GM12878 (cell line): ENCODE measurements around the gene LMAN1L. TPM values are rescaled to one million over a fixed set of nuclear protein-coding genes. Genes with fewer than 3 reads are reported as not detected.
A peak's percentile ranks its signal among the peaks of the same experiment; 100 is the strongest.

Experiments used
- BCL11A ChIP-seq: IDR thresholded peaks from 2 replicates; pipeline ENCODE4 v1.6.1; 2011; ENCODE audit warnings: low read depth, low read length
- CHD2 ChIP-seq: IDR thresholded peaks from 2 replicates; pipeline ENCODE4 v1.6.1; 2011; ENCODE audit warnings: low read depth, low read length, improper control_type of control experiment, borderline replicate concordance
- CHD4 ChIP-seq: fragments of 200-600 bp; sonication (generic); IDR thresholded peaks from 2 replicates; pipeline ENCODE4 v1.6.1; 2016; ENCODE audit warnings: mild to moderate bottlenecking
- DPF2 ChIP-seq: fragments of 450-650 bp; IDR thresholded peaks from 2 replicates; pipeline ENCODE4 v1.6.1; 2017; ENCODE audit warnings: mild to moderate bottlenecking
- EZH2 ChIP-seq: IDR thresholded peaks from 2 replicates; pipeline ENCODE4 v1.6.1; 2012; ENCODE audit warnings: low read depth, mild to moderate bottlenecking, control low read depth, inconsistent platforms, low read length, borderline replicate concordance; ENCODE audit not compliant: control insufficient read depth
- FOXK2 ChIP-seq: fragments of 450-650 bp; IDR thresholded peaks from 2 replicates; pipeline ENCODE4 v1.6.1; 2017; ENCODE audit warnings: mild to moderate bottlenecking, moderate library complexity
- GATAD2B ChIP-seq: fragments of 450-650 bp; conservative IDR thresholded peaks from 2 replicates; pipeline ENCODE4 v1.6.1; 2017; ENCODE audit warnings: low read depth, mild to moderate bottlenecking, moderate library complexity
- KLF5 ChIP-seq: fragments of 450-650 bp; IDR thresholded peaks from 2 replicates; pipeline ENCODE4 v1.6.1; 2014; ENCODE audit warnings: mild to moderate bottlenecking; ENCODE audit not compliant: partially characterized antibody
- MYB ChIP-seq: fragments of 150-350 bp; IDR thresholded peaks from 2 replicates; pipeline ENCODE4 v1.6.1; 2014; ENCODE audit warnings: mild to moderate bottlenecking, low read depth, low read length, borderline replicate concordance
- MYC ChIP-seq: IDR thresholded peaks from 2 replicates; pipeline ENCODE4 v1.6.1; 2011; ENCODE audit warnings: mild to moderate bottlenecking, low read length, moderate library complexity, inconsistent platforms; ENCODE audit not compliant: insufficient read depth, insufficient replicate concordance, insufficient read length, severe bottlenecking
- NFIC ChIP-seq: IDR thresholded peaks from 2 replicates; pipeline ENCODE4 v1.6.1; 2012; ENCODE audit warnings: low read depth, mild to moderate bottlenecking, inconsistent platforms, low read length, moderate library complexity
- NFYB ChIP-seq: IDR thresholded peaks from 2 replicates; pipeline ENCODE4 v1.6.1; 2011; ENCODE audit warnings: low read depth, mild to moderate bottlenecking, low read length, improper control_type of control experiment, moderate library complexity; ENCODE audit not compliant: insufficient read depth
- NRF1 ChIP-seq: conservative IDR thresholded peaks from 2 replicates; pipeline ENCODE4 v1.6.1; 2011; ENCODE audit warnings: mild to moderate bottlenecking, low read depth, low read length, improper control_type of control experiment
- PAX8 ChIP-seq: fragments of 450-650 bp; IDR thresholded peaks from 2 replicates; pipeline ENCODE4 v1.6.1; 2017; ENCODE audit warnings: mild to moderate bottlenecking, moderate library complexity
- POU2F2 ChIP-seq: IDR thresholded peaks from 3 replicates; pipeline ENCODE4 v1.6.1; 2011; ENCODE audit warnings: low read depth, mild to moderate bottlenecking, low read length, borderline replicate concordance
- RBBP5 ChIP-seq: fragments of 200-600 bp; sonication (generic); conservative IDR thresholded peaks from 2 replicates; pipeline ENCODE4 v1.6.1; 2016
- TBL1XR1 ChIP-seq: IDR thresholded peaks from 2 replicates; pipeline ENCODE4 v1.6.1; 2012; ENCODE audit warnings: low read depth, low read length, improper control_type of control experiment
- TCF7 ChIP-seq: IDR thresholded peaks from 2 replicates; pipeline ENCODE4 v1.6.1; 2014; ENCODE audit warnings: antibody characterized with exemption, borderline replicate concordance
- ZBED1 ChIP-seq: IDR thresholded peaks from 2 replicates; pipeline ENCODE4 v1.6.1; 2016; ENCODE audit warnings: borderline replicate concordance
- ZNF217 ChIP-seq: fragments of 450-650 bp; IDR thresholded peaks from 2 replicates; pipeline ENCODE4 v1.6.1; 2017; ENCODE audit warnings: antibody characterized with exemption, mild to moderate bottlenecking
- polyA plus RNA-seq, 11 experiments: library from polyadenylated mRNA; depleted of rRNA in 4 of 11; unstranded in 6 of 11; stranded (reverse) in 5 of 11; fragments of >200 nt; fragmentation: Nextera tagmentation in 4 of 11; fragmentation: Illumina TruSeq in 1 of 11; extraction: Ambion mirVana in 4 of 11; extraction: Trizol in 1 of 11; gene quantifications; 1 replicate in 1 of 11; 2 replicates in 10 of 11; pipeline versions ENCODE4 v1.2.1 to v1.2.3, GENCODE V29; 2011 to 2016; ENCODE audit warnings: inconsistent platforms in 2 of 11, missing spikeins in 2 of 11, low read depth in 1 of 11
- total RNA-seq, 4 experiments: library from RNA; depleted of rRNA in 3 of 4; stranded (reverse); fragments of >200 nt in 3 of 4; fragmentation: Illumina TruSeq in 1 of 4; extraction: Trizol in 1 of 4; gene quantifications; 2 replicates each; pipeline versions ENCODE4 v1.2.1 to v1.2.3, GENCODE V29; 2013 to 2021
- TF ChIP-seq, protein P1 (sequence below): fragments of 450-650 bp; conservative IDR thresholded peaks from 2 replicates; pipeline ENCODE4 v1.6.1; 2017; ENCODE audit warnings: mild to moderate bottlenecking, moderate library complexity
- TF ChIP-seq, protein P2 (sequence below): fragments of 450-650 bp; IDR thresholded peaks from 2 replicates; pipeline ENCODE4 v1.6.1; 2016; ENCODE audit warnings: mild to moderate bottlenecking
- TF ChIP-seq, protein P3 (sequence below): IDR thresholded peaks from 2 replicates; pipeline ENCODE4 v1.6.1; 2012; ENCODE audit warnings: low read depth, low read length, improper control_type of control experiment
- TF ChIP-seq, protein P4 (sequence below): IDR thresholded peaks from 2 replicates; pipeline ENCODE4 v1.6.1; 2011; ENCODE audit warnings: borderline replicate concordance, low read depth, mild to moderate bottlenecking, moderate library complexity, low read length; ENCODE audit not compliant: insufficient read depth, poor library complexity, severe bottlenecking
- TF ChIP-seq, protein P5 (sequence below): IDR thresholded peaks from 2 replicates; pipeline ENCODE4 v1.6.1; 2012; ENCODE audit warnings: low read length, inconsistent platforms

Gene LMAN1L
- total and polyA plus RNA-seq, 10 of the 15 experiments (the other 5 are each of a cell fraction or from before 2014, with no cell fraction given), result not detected

DNA sequence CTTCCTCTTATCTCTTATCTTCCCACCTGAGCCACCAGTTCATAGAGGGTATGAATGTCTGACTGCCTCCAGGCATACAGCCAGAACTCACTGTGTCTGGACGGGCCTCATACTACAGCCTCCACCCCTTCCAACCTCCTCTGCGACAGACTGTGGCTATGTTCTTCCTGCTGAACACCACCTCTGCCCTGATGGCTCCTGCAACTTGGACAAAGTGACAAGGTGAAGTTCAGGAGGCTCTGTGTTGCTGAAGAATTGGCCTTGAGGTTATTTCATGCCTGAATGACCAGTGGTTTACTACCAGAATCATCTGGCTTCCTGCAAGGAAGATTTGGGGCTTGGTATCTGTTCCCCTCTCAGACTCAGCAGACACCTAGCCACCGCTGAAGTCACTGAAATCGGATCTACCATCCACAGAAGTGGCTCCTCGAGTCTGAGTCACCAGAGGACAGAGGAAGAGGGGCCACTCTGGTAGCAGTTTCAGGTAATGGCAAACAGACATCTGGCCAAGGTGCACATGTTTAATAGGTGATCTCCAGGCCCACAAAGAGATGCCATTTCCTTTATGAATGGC lies 44.5 kb downstream of the LMAN1L start (continued):
- TF ChIP-seq MYB (no peak), TCF7 (no peak), NFYB (no peak), GATAD2B (no peak), RBBP5 (no peak), ZNF217 (no peak), TBL1XR1 (no peak), PAX8 (no peak), BCL11A (no peak), NRF1 (no peak), ZBED1 (peak; percentile 60; the same call in 1 of the 2 replicates), POU2F2 (no peak), DPF2 (no peak), KLF5 (no peak), FOXK2 (no peak), NFIC (peak; percentile 55; the same call in 1 of the 2 replicates), MYC (no peak), CHD4 (no peak), CHD2 (no peak), EZH2 (no peak)
- TF ChIP-seq, protein P1, sequence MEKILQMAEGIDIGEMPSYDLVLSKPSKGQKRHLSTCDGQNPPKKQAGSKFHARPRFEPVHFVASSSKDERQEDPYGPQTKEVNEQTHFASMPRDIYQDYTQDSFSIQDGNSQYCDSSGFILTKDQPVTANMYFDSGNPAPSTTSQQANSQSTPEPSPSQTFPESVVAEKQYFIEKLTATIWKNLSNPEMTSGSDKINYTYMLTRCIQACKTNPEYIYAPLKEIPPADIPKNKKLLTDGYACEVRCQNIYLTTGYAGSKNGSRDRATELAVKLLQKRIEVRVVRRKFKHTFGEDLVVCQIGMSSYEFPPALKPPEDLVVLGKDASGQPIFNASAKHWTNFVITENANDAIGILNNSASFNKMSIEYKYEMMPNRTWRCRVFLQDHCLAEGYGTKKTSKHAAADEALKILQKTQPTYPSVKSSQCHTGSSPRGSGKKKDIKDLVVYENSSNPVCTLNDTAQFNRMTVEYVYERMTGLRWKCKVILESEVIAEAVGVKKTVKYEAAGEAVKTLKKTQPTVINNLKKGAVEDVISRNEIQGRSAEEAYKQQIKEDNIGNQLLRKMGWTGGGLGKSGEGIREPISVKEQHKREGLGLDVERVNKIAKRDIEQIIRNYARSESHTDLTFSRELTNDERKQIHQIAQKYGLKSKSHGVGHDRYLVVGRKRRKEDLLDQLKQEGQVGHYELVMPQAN, result no peak
- TF ChIP-seq, protein P2, sequence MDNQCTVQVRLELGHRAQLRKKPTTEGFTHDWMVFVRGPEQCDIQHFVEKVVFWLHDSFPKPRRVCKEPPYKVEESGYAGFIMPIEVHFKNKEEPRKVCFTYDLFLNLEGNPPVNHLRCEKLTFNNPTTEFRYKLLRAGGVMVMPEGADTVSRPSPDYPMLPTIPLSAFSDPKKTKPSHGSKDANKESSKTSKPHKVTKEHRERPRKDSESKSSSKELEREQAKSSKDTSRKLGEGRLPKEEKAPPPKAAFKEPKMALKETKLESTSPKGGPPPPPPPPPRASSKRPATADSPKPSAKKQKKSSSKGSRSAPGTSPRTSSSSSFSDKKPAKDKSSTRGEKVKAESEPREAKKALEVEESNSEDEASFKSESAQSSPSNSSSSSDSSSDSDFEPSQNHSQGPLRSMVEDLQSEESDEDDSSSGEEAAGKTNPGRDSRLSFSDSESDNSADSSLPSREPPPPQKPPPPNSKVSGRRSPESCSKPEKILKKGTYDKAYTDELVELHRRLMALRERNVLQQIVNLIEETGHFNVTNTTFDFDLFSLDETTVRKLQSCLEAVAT, result no peak
- TF ChIP-seq, protein P3, sequence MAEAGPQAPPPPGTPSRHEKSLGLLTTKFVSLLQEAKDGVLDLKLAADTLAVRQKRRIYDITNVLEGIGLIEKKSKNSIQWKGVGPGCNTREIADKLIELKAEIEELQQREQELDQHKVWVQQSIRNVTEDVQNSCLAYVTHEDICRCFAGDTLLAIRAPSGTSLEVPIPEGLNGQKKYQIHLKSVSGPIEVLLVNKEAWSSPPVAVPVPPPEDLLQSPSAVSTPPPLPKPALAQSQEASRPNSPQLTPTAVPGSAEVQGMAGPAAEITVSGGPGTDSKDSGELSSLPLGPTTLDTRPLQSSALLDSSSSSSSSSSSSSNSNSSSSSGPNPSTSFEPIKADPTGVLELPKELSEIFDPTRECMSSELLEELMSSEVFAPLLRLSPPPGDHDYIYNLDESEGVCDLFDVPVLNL, result no peak
- TF ChIP-seq, protein P4, sequence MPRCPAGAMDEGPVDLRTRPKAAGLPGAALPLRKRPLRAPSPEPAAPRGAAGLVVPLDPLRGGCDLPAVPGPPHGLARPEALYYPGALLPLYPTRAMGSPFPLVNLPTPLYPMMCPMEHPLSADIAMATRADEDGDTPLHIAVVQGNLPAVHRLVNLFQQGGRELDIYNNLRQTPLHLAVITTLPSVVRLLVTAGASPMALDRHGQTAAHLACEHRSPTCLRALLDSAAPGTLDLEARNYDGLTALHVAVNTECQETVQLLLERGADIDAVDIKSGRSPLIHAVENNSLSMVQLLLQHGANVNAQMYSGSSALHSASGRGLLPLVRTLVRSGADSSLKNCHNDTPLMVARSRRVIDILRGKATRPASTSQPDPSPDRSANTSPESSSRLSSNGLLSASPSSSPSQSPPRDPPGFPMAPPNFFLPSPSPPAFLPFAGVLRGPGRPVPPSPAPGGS, result no peak
- TF ChIP-seq, protein P5, sequence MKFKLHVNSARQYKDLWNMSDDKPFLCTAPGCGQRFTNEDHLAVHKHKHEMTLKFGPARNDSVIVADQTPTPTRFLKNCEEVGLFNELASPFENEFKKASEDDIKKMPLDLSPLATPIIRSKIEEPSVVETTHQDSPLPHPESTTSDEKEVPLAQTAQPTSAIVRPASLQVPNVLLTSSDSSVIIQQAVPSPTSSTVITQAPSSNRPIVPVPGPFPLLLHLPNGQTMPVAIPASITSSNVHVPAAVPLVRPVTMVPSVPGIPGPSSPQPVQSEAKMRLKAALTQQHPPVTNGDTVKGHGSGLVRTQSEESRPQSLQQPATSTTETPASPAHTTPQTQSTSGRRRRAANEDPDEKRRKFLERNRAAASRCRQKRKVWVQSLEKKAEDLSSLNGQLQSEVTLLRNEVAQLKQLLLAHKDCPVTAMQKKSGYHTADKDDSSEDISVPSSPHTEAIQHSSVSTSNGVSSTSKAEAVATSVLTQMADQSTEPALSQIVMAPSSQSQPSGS, result peak; percentile 69; the same call in 1 of the 2 replicates
